Measurements from ENCODE around the gene NLGN2.

- TF ChIP-seq, protein P1, sequence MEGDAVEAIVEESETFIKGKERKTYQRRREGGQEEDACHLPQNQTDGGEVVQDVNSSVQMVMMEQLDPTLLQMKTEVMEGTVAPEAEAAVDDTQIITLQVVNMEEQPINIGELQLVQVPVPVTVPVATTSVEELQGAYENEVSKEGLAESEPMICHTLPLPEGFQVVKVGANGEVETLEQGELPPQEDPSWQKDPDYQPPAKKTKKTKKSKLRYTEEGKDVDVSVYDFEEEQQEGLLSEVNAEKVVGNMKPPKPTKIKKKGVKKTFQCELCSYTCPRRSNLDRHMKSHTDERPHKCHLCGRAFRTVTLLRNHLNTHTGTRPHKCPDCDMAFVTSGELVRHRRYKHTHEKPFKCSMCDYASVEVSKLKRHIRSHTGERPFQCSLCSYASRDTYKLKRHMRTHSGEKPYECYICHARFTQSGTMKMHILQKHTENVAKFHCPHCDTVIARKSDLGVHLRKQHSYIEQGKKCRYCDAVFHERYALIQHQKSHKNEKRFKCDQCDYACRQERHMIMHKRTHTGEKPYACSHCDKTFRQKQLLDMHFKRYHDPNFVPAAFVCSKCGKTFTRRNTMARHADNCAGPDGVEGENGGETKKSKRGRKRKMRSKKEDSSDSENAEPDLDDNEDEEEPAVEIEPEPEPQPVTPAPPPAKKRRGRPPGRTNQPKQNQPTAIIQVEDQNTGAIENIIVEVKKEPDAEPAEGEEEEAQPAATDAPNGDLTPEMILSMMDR (IDR thresholded peaks at IDR 0.05; ENCODE audit: insufficient read depth, low read length), result no peak
- no peak for TF ChIP-seq POLR2AphosphoS5 (IDR thresholded peaks at IDR 0.05; ENCODE audit: low read depth)
Observed at GRCh38 chr17:7408252-7408727, 645 bp downstream of the NLGN2 start.

Measured in HL-60 (cell line).